ENCODE results near the gene HK3. TPM values are rescaled to one million over a fixed set of nuclear protein-coding genes. Genes with fewer than 3 reads are reported as not detected.

The HK3 gene
- total RNA-seq, 1 experiment from 2014 or later = not detected

- Histone ChIP-seq H3K4me3 (ENCODE audit: low read length) (no peak overlapping the region), H3K27me3 (ENCODE audit: low read length) (no peaks in the 10 kb centered on the region), H3F3A (ENCODE audit: low read length, unreplicated experiment) (no peaks in the 10 kb centered on the region), H3K9ac (ENCODE audit: low read length) (no peak overlapping the region), H3K79me2 (ENCODE audit: low read length) (no peaks in the 10 kb centered on the region), H3K9me2 (replicated peaks; ENCODE audit: low read length) (no peaks in the 10 kb centered on the region), H4K20me1 (ENCODE audit: low read length) (no peaks in the 10 kb centered on the region), H3K4me2 (ENCODE audit: low read length) (no peak overlapping the region), H3K36me3 (ENCODE audit: low read depth, low read length) (no peaks in the 10 kb centered on the region), H3K27ac (ENCODE audit: low read length) (no peak overlapping the region), H2AFZ (ENCODE audit: low read length) (no peak overlapping the region), H3K4me1 (ENCODE audit: insufficient read depth, low read length) (no peaks in the 10 kb centered on the region), H3K9me3 (ENCODE audit: low read length) (no peaks in the 10 kb centered on the region)
- peak; percentile 33; the same call in 1 of the 2 replicates for ATAC-seq
- ChIA-PET CTCF (no interaction called here), POLR2A (ENCODE audit: unreplicated experiment) (no interaction called here)
- TF ChIP-seq EZH2 (IDR thresholded peaks at IDR 0.05; ENCODE audit: low read length, unreplicated experiment) = no peak
- no peak for TF ChIP-seq CTCF (conservative IDR thresholded peaks at IDR 0.05; ENCODE audit: low read depth, low read length)
- no peak for TF ChIP-seq EZH2phosphoT487 (IDR thresholded peaks at IDR 0.05; ENCODE audit: borderline replicate concordance, low read length)
- no peak for DNase-seq
- BruUV-seq (replicated peaks) = no TSS peak
- intact Hi-C loops (cut with micrococcal nuclease) = no loop called here
Observed at GRCh38 chr5:176882567-176882903, 16.6 kb downstream of the HK3 start.

- TF ChIP-seq CTCF (conservative IDR thresholded peaks at IDR 0.05; ENCODE audit: low read depth, low read length) (no peak), EZH2 (IDR thresholded peaks at IDR 0.05; ENCODE audit: low read length, unreplicated experiment) (no peak), EZH2phosphoT487 (IDR thresholded peaks at IDR 0.05; ENCODE audit: borderline replicate concordance, low read length) (no peak)
- Histone ChIP-seq H3K9me3 (ENCODE audit: low read length) (no peaks in the 10 kb centered on the region), H3K4me2 (ENCODE audit: low read length) (no peak overlapping the region), H3K79me2 (ENCODE audit: low read length) (no peaks in the 10 kb centered on the region), H3K36me3 (ENCODE audit: low read depth, low read length) (no peaks in the 10 kb centered on the region), H4K20me1 (ENCODE audit: low read length) (no peaks in the 10 kb centered on the region), H3K27me3 (ENCODE audit: low read length) (no peaks in the 10 kb centered on the region), H3K9me2 (replicated peaks; ENCODE audit: low read length) (no peaks in the 10 kb centered on the region), H3K27ac (ENCODE audit: low read length) (no peak overlapping the region), H2AFZ (ENCODE audit: low read length) (no peak overlapping the region), H3K4me1 (ENCODE audit: insufficient read depth, low read length) (no peaks in the 10 kb centered on the region), H3K4me3 (ENCODE audit: low read length) (no peak overlapping the region), H3F3A (ENCODE audit: low read length, unreplicated experiment) (no peaks in the 10 kb centered on the region), H3K9ac (ENCODE audit: low read length) (no peak overlapping the region)
- no TSS peak for BruUV-seq (replicated peaks)
- intact Hi-C loops (cut with micrococcal nuclease) = no loop called here
- ATAC-seq (no peak), DNase-seq (no peak)
- POLR2A ChIA-PET (ENCODE audit: unreplicated experiment) = no interaction called here
- CTCF ChIA-PET = no interaction called here
Observed at GRCh38 chr5:176881816-176882566, 17.2 kb downstream of the HK3 start.

GRCh38 chr5:176881021-176881749 is 18.0 kb downstream of the HK3 start:
- H3K4me2 ChIP-seq (ENCODE audit: low read length) = no peak overlapping the region
- TF ChIP-seq EZH2phosphoT487 (IDR thresholded peaks at IDR 0.05; ENCODE audit: borderline replicate concordance, low read length) (no peak), CTCF (conservative IDR thresholded peaks at IDR 0.05; ENCODE audit: low read depth, low read length) (no peak), EZH2 (IDR thresholded peaks at IDR 0.05; ENCODE audit: low read length, unreplicated experiment) (no peak)
- H3K9me3 ChIP-seq (ENCODE audit: low read length) = no peaks in the 10 kb centered on the region
- DNase-seq (no peak), ATAC-seq (no peak)
- ChIA-PET CTCF (no interaction called here), POLR2A (ENCODE audit: unreplicated experiment) (no interaction called here)
- H2AFZ ChIP-seq (ENCODE audit: low read length) = no peak overlapping the region
- H3K9me2 ChIP-seq (replicated peaks; ENCODE audit: low read length) = no peaks in the 10 kb centered on the region
- H3F3A ChIP-seq (ENCODE audit: low read length, unreplicated experiment) = no peaks in the 10 kb centered on the region
- H3K79me2 ChIP-seq (ENCODE audit: low read length) = no peaks in the 10 kb centered on the region
- peaks cover 7% of the 10 kb centered on the region for H3K27me3 ChIP-seq (ENCODE audit: low read length)
- H3K4me3 ChIP-seq (ENCODE audit: low read length) = no peak overlapping the region
- no peak overlapping the region for H3K27ac ChIP-seq (ENCODE audit: low read length)
- intact Hi-C loops (cut with micrococcal nuclease) = no loop called here
- H3K4me1 ChIP-seq (ENCODE audit: insufficient read depth, low read length) = no peaks in the 10 kb centered on the region
- H4K20me1 ChIP-seq (ENCODE audit: low read length) = no peaks in the 10 kb centered on the region
- BruUV-seq (replicated peaks) = no TSS peak
- no peak overlapping the region for H3K9ac ChIP-seq (ENCODE audit: low read length)
- no peaks in the 10 kb centered on the region for H3K36me3 ChIP-seq (ENCODE audit: low read depth, low read length)
